ENCODE data around the gene ARHGAP15.

ARHGAP15 gene

GRCh38 chr2:143758629-143759330, 629.6 kb downstream of the ARHGAP15 start:
- Histone ChIP-seq H3K9me3 (ENCODE audit: control insufficient read depth, insufficient read depth, low read length) (no peaks in the 10 kb centered on the region), H3K4me3 (ENCODE audit: low read depth, low read length) (no peak overlapping the region), H3K27me3 (ENCODE audit: control insufficient read depth, insufficient read depth, low read length) (no peaks in the 10 kb centered on the region), H3K4me1 (ENCODE audit: control insufficient read depth, insufficient read depth, low read length) (peaks cover 73% of the 10 kb centered on the region), H3K27ac (ENCODE audit: low read depth, low read length) (peak overlapping the region; percentile 37), H3K9ac (ENCODE audit: low read depth, low read length) (no peak overlapping the region), H3K36me3 (ENCODE audit: control insufficient read depth, insufficient read depth, low read length) (no peaks in the 10 kb centered on the region)

GRCh38 chr2:143759455-143759854, 630.2 kb downstream of the ARHGAP15 start:
- Histone ChIP-seq H3K36me3 (ENCODE audit: control insufficient read depth, insufficient read depth, low read length) (no peaks in the 10 kb centered on the region), H3K9me3 (ENCODE audit: control insufficient read depth, insufficient read depth, low read length) (no peaks in the 10 kb centered on the region), H3K4me1 (ENCODE audit: control insufficient read depth, insufficient read depth, low read length) (peaks cover 79% of the 10 kb centered on the region), H3K27me3 (ENCODE audit: control insufficient read depth, insufficient read depth, low read length) (no peaks in the 10 kb centered on the region), H3K27ac (ENCODE audit: low read depth, low read length) (peak overlapping the region; percentile 77), H3K9ac (ENCODE audit: low read depth, low read length) (no peak overlapping the region), H3K4me3 (ENCODE audit: low read depth, low read length) (no peak overlapping the region)

DNA sequence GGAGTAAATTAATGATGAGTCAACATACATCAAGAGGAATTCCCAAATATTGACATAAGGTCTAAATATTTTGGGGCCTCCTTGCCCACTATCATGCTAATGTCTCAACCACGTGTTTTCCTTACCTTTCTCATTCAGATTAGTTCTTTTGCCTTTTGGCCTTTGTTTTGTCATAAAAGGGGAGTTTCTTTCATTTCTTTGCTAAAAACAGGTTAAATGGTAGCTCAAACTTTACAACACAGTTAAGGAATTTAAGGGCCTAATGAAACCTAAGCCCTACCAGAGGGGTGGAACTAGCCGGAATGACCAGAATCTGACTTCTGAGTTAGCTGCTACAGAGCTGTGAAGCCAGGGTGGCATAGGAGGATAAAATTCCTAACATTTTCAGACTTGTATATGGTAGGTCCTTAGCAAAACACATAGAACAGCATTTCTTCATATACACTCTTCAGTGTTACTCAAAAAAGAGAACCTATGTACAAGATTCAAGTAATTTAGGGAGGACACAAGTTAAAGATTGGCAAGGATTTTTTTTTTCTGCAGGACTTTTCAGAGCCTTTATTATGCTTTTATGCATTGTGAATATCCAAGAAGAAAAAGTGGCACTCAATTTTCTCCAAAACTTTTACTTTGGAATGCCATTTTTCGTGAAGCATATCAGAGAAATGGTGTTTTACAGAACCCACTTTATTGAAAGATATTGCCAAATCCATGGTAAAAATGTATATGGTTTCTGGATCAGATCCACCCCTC, 633.1 kb downstream of the ARHGAP15 start:
- peak overlapping the region; percentile 38; the same call in 1 of the 2 replicates for H3K9ac ChIP-seq (ENCODE audit: low read depth, low read length)
- no peaks in the 10 kb centered on the region for H3K9me3 ChIP-seq (ENCODE audit: control insufficient read depth, insufficient read depth, low read length)
- no peaks in the 10 kb centered on the region for H3K36me3 ChIP-seq (ENCODE audit: control insufficient read depth, insufficient read depth, low read length)
- H3K4me1 ChIP-seq (ENCODE audit: control insufficient read depth, insufficient read depth, low read length) = peaks cover 67% of the 10 kb centered on the region
- peak overlapping the region; percentile 93 for H3K27ac ChIP-seq (ENCODE audit: low read depth, low read length)
- H3K4me3 ChIP-seq (ENCODE audit: low read depth, low read length) = 0 out of 2 replicates have a peak overlapping the region, but pooled peaks have one; percentile 3
- no peaks in the 10 kb centered on the region for H3K27me3 ChIP-seq (ENCODE audit: control insufficient read depth, insufficient read depth, low read length)

GRCh38 chr2:143764261-143764660, 635.0 kb downstream of the ARHGAP15 start:
- Histone ChIP-seq H3K9ac (ENCODE audit: low read depth, low read length) (no peak overlapping the region), H3K4me1 (ENCODE audit: control insufficient read depth, insufficient read depth, low read length) (peaks cover 50% of the 10 kb centered on the region), H3K4me3 (ENCODE audit: low read depth, low read length) (no peak overlapping the region), H3K27ac (ENCODE audit: low read depth, low read length) (no peak overlapping the region), H3K36me3 (ENCODE audit: control insufficient read depth, insufficient read depth, low read length) (no peaks in the 10 kb centered on the region), H3K9me3 (ENCODE audit: control insufficient read depth, insufficient read depth, low read length) (no peaks in the 10 kb centered on the region), H3K27me3 (ENCODE audit: control insufficient read depth, insufficient read depth, low read length) (no peaks in the 10 kb centered on the region)

DNA sequence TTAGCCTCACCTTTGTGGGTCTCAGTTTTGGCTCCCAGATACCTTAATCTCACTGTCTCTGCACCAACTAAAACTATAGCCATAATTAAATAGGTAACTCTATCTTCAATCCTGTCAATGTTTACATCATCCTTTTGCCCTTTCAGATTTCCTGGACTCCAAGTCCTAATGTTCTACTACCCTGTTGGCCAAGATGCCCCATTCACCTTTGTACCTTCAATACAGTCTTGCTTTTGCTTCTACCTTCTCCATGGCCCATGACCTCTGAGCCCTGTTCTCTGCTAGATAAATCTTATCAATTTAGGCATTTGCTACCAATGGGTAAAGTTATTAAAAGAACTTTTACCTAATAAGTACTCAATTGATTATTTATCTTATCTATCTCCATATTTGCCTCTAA, 635.5 kb downstream of the ARHGAP15 start:
- H3K9ac ChIP-seq (ENCODE audit: low read depth, low read length) = no peak overlapping the region
- no peaks in the 10 kb centered on the region for H3K36me3 ChIP-seq (ENCODE audit: control insufficient read depth, insufficient read depth, low read length)
- H3K27ac ChIP-seq (ENCODE audit: low read depth, low read length) = no peak overlapping the region
- H3K4me3 ChIP-seq (ENCODE audit: low read depth, low read length) = no peak overlapping the region
- H3K9me3 ChIP-seq (ENCODE audit: control insufficient read depth, insufficient read depth, low read length) = no peaks in the 10 kb centered on the region
- no peaks in the 10 kb centered on the region for H3K27me3 ChIP-seq (ENCODE audit: control insufficient read depth, insufficient read depth, low read length)
- peaks cover 45% of the 10 kb centered on the region for H3K4me1 ChIP-seq (ENCODE audit: control insufficient read depth, insufficient read depth, low read length)

- Histone ChIP-seq H3K9ac (ENCODE audit: low read depth, low read length) (no peak overlapping the region), H3K36me3 (ENCODE audit: control insufficient read depth, insufficient read depth, low read length) (no peaks in the 10 kb centered on the region), H3K9me3 (ENCODE audit: control insufficient read depth, insufficient read depth, low read length) (no peaks in the 10 kb centered on the region), H3K4me1 (ENCODE audit: control insufficient read depth, insufficient read depth, low read length) (peaks cover 3% of the 10 kb centered on the region; the same call in 1 of the 2 replicates), H3K27ac (ENCODE audit: low read depth, low read length) (no peak overlapping the region), H3K4me3 (ENCODE audit: low read depth, low read length) (no peak overlapping the region), H3K27me3 (ENCODE audit: control insufficient read depth, insufficient read depth, low read length) (no peaks in the 10 kb centered on the region)
Observed at GRCh38 chr2:143768991-143769390, 639.8 kb downstream of the ARHGAP15 start.

GRCh38 chr2:143771939-143772338, 642.7 kb downstream of the ARHGAP15 start:
- peaks cover 6% of the 10 kb centered on the region for H3K4me1 ChIP-seq (ENCODE audit: control insufficient read depth, insufficient read depth, low read length)
- no peaks in the 10 kb centered on the region for H3K36me3 ChIP-seq (ENCODE audit: control insufficient read depth, insufficient read depth, low read length)
- no peak overlapping the region for H3K9ac ChIP-seq (ENCODE audit: low read depth, low read length)
- H3K4me3 ChIP-seq (ENCODE audit: low read depth, low read length) = no peak overlapping the region
- no peak overlapping the region for H3K27ac ChIP-seq (ENCODE audit: low read depth, low read length)
- no peaks in the 10 kb centered on the region for H3K9me3 ChIP-seq (ENCODE audit: control insufficient read depth, insufficient read depth, low read length)
- H3K27me3 ChIP-seq (ENCODE audit: control insufficient read depth, insufficient read depth, low read length) = no peaks in the 10 kb centered on the region

- Histone ChIP-seq H3K36me3 (ENCODE audit: control insufficient read depth, insufficient read depth, low read length) (no peaks in the 10 kb centered on the region), H3K4me3 (ENCODE audit: low read depth, low read length) (no peak overlapping the region), H3K27ac (ENCODE audit: low read depth, low read length) (no peak overlapping the region), H3K9me3 (ENCODE audit: control insufficient read depth, insufficient read depth, low read length) (no peaks in the 10 kb centered on the region), H3K27me3 (ENCODE audit: control insufficient read depth, insufficient read depth, low read length) (no peaks in the 10 kb centered on the region), H3K4me1 (ENCODE audit: control insufficient read depth, insufficient read depth, low read length) (peaks cover 14% of the 10 kb centered on the region), H3K9ac (ENCODE audit: low read depth, low read length) (no peak overlapping the region)
Observed at GRCh38 chr2:143776526-143777297, 647.5 kb downstream of the ARHGAP15 start.

- no peaks in the 10 kb centered on the region for H3K36me3 ChIP-seq (ENCODE audit: control insufficient read depth, insufficient read depth, low read length)
- H3K4me3 ChIP-seq (ENCODE audit: low read depth, low read length) = no peak overlapping the region
- H3K4me1 ChIP-seq (ENCODE audit: control insufficient read depth, insufficient read depth, low read length) = peaks cover 14% of the 10 kb centered on the region
- no peaks in the 10 kb centered on the region for H3K9me3 ChIP-seq (ENCODE audit: control insufficient read depth, insufficient read depth, low read length)
- no peaks in the 10 kb centered on the region for H3K27me3 ChIP-seq (ENCODE audit: control insufficient read depth, insufficient read depth, low read length)
- H3K27ac ChIP-seq (ENCODE audit: low read depth, low read length) = peak overlapping the region; percentile 69
- no peak overlapping the region for H3K9ac ChIP-seq (ENCODE audit: low read depth, low read length)
Observed at GRCh38 chr2:143779021-143779420, 649.8 kb downstream of the ARHGAP15 start.

GRCh38 chr2:143786026-143786765, 657.0 kb downstream of the ARHGAP15 start:
- no peaks in the 10 kb centered on the region for H3K36me3 ChIP-seq (ENCODE audit: control insufficient read depth, insufficient read depth, low read length)
- H3K4me1 ChIP-seq (ENCODE audit: control insufficient read depth, insufficient read depth, low read length) = no peaks in the 10 kb centered on the region
- no peaks in the 10 kb centered on the region for H3K9me3 ChIP-seq (ENCODE audit: control insufficient read depth, insufficient read depth, low read length)
- no peak overlapping the region for H3K27ac ChIP-seq (ENCODE audit: low read depth, low read length)
- no peaks in the 10 kb centered on the region for H3K27me3 ChIP-seq (ENCODE audit: control insufficient read depth, insufficient read depth, low read length)
- no peak overlapping the region for H3K4me3 ChIP-seq (ENCODE audit: low read depth, low read length)
- no peak overlapping the region for H3K9ac ChIP-seq (ENCODE audit: low read depth, low read length)
